ENCODE measurements around the gene SLC16A12.

SLC16A12 gene

GRCh38 chr10:89535171-89536012 lies at the start of gene SLC16A12:
Gene SLC16A12 (minus strand): TSS chr10:89535594. CDS start chr10:89462578, 73,016 bp downstream.
- DNase-seq (ENCODE audit: low read depth in 2 of 2) = no peak

- no peak for DNase-seq (ENCODE audit: low read depth in 2 of 2)
These were observed 46.6 kb upstream of the SLC16A12 start for GRCh38 chr10:89582022-89582421.

GRCh38 chr10:89580243-89580642 lies 44.8 kb upstream of the SLC16A12 start:
- no peak for DNase-seq (ENCODE audit: low read depth in 2 of 2)

GRCh38 chr10:89576696-89577095 lies 41.3 kb upstream of the SLC16A12 start:
- DNase-seq (ENCODE audit: low read depth in 2 of 2) = no peak

- DNase-seq (ENCODE audit: low read depth in 2 of 2) = no peak
These were observed 40.6 kb upstream of the SLC16A12 start for GRCh38 chr10:89576022-89576421.

- no peak for DNase-seq (ENCODE audit: low read depth in 2 of 2)
These were observed 39.6 kb upstream of the SLC16A12 start for GRCh38 chr10:89575031-89575430.

- DNase-seq (ENCODE audit: low read depth in 2 of 2) = no peak
These were observed 39.0 kb upstream of the SLC16A12 start for GRCh38 chr10:89574368-89574767.

- DNase-seq (ENCODE audit: low read depth in 2 of 2) = no peak
These were observed 32.3 kb upstream of the SLC16A12 start for GRCh38 chr10:89567576-89568245.

GRCh38 chr10:89566992-89567391 lies 31.6 kb upstream of the SLC16A12 start:
- no peak for DNase-seq (ENCODE audit: low read depth in 2 of 2)

GRCh38 chr10:89566095-89566950 lies 30.9 kb upstream of the SLC16A12 start:
- DNase-seq (ENCODE audit: low read depth in 2 of 2) = no peak

GRCh38 chr10:89565180-89565579 lies 29.8 kb upstream of the SLC16A12 start:
- no peak for DNase-seq (ENCODE audit: low read depth in 2 of 2)

GRCh38 chr10:89563861-89564478 lies 28.6 kb upstream of the SLC16A12 start:
- DNase-seq (ENCODE audit: low read depth in 2 of 2) = no peak

GRCh38 chr10:89563311-89563710 lies 27.9 kb upstream of the SLC16A12 start:
- no peak for DNase-seq (ENCODE audit: low read depth in 2 of 2)

- no peak for DNase-seq (ENCODE audit: low read depth in 2 of 2)
These were observed 21.2 kb upstream of the SLC16A12 start for GRCh38 chr10:89556600-89556999.

GRCh38 chr10:89555688-89556445 lies 20.5 kb upstream of the SLC16A12 start:
- DNase-seq (ENCODE audit: low read depth in 2 of 2) = no peak

GRCh38 chr10:89554433-89554832 lies 19.0 kb upstream of the SLC16A12 start:
- DNase-seq (ENCODE audit: low read depth in 2 of 2) = no peak

- DNase-seq (ENCODE audit: low read depth in 2 of 2) = no peak
These were observed 17.8 kb upstream of the SLC16A12 start for GRCh38 chr10:89553064-89553734.

GRCh38 chr10:89552213-89552612 lies 16.8 kb upstream of the SLC16A12 start:
- DNase-seq (ENCODE audit: low read depth in 2 of 2) = no peak

- no peak for DNase-seq (ENCODE audit: low read depth in 2 of 2)
These were observed 15.1 kb upstream of the SLC16A12 start for GRCh38 chr10:89550509-89550908.

GRCh38 chr10:89549510-89549909 lies 14.1 kb upstream of the SLC16A12 start:
- DNase-seq (ENCODE audit: low read depth in 2 of 2) = no peak

Measured in stimulated activated CD4-positive, alpha-beta T cell treated with anti-CD3 and anti-CD28 coated beads, Interleukin-1b, Interleukin-23, amount 100 ng/mL, for 1 hour (primary cell).